ENCODE measurements around the gene TNFAIP8L1. TPM values are rescaled to one million over a fixed set of nuclear protein-coding genes. Genes with fewer than 3 reads are reported as not detected.

TNFAIP8L1 gene
- total and polyA plus RNA-seq, 4 donors: 15.6 to 29.0 (median 20.1) TPM

GRCh38 chr19:4660181-4660791 is 21.0 kb downstream of the TNFAIP8L1 start:
- Histone ChIP-seq H3K27me3 (ENCODE audit: control insufficient read depth in 4 of 4, insufficient read depth in 4 of 4, low read length in 3 of 4) (no peaks in the 10 kb centered on the region), H3K9ac (ENCODE audit: low read depth in 1 of 2, low read length in 2 of 2) (no peak overlapping the region), H3K36me3 (ENCODE audit: control insufficient read depth in 4 of 4, insufficient read depth in 3 of 4, low read depth in 1 of 4, low read length in 3 of 4) (peaks cover 19 to 48% (median 31%) of the 10 kb centered on the region in 4 donors), H3K4me1 (ENCODE audit: control insufficient read depth in 4 of 4, insufficient read depth in 4 of 4, low read length in 3 of 4) (peaks cover 0 to 17% (median 6%) of the 10 kb centered on the region in 4 donors), H3K9me3 (ENCODE audit: control insufficient read depth in 4 of 4, low read length in 3 of 4) (no peaks in the 10 kb centered on the region), H3K27ac (ENCODE audit: low read depth in 1 of 2, low read length in 2 of 2) (peak overlapping the region; percentile 11 to 41), H3K4me3 (ENCODE audit: low read depth in 1 of 3, low read length in 3 of 3) (no peak overlapping the region)
- no peak for TF ChIP-seq EGR1 (IDR thresholded peaks at IDR 0.05; ENCODE audit: low read depth in 2 of 2)
- peak; percentile 71 to 83 for TF ChIP-seq RAD21 (IDR thresholded peaks at IDR 0.05)
- peak; percentile 11 for TF ChIP-seq YY1 (IDR thresholded peaks at IDR 0.05)
- peak; percentile 55 for TF ChIP-seq CTCF (IDR thresholded peaks at IDR 0.05; ENCODE audit: low read depth, low read length, missing input control)
- peak; percentile 51 for DNase-seq (ENCODE audit: low spot score)
- WGBS: 67% methylated on average over 15 of the region's 15 CpGs

- Histone ChIP-seq H3K27me3 (ENCODE audit: control insufficient read depth in 4 of 4, insufficient read depth in 4 of 4, low read length in 3 of 4) (no peaks in the 10 kb centered on the region), H3K36me3 (ENCODE audit: control insufficient read depth in 4 of 4, insufficient read depth in 3 of 4, low read depth in 1 of 4, low read length in 3 of 4) (peaks cover 19 to 48% (median 30%) of the 10 kb centered on the region in 4 donors), H3K4me3 (ENCODE audit: low read depth in 1 of 3, low read length in 3 of 3) (no peak overlapping the region), H3K9me3 (ENCODE audit: control insufficient read depth in 4 of 4, low read length in 3 of 4) (no peaks in the 10 kb centered on the region), H3K9ac (ENCODE audit: low read depth in 1 of 2, low read length in 2 of 2) (no peak overlapping the region), H3K4me1 (ENCODE audit: control insufficient read depth in 4 of 4, insufficient read depth in 4 of 4, low read length in 3 of 4) (peaks cover 0 to 13% (median 4%) of the 10 kb centered on the region in 4 donors), H3K27ac (ENCODE audit: low read depth in 1 of 2, low read length in 2 of 2) (peak overlapping the region in 1 of 2 donors; percentile 11)
- WGBS: 73% methylated on average over 4 of the region's 4 CpGs
- no peak for DNase-seq (ENCODE audit: low spot score)
- TF ChIP-seq MAX (IDR thresholded peaks at IDR 0.05) (no peak), RXRA (IDR thresholded peaks at IDR 0.05) (no peak), EGR1 (IDR thresholded peaks at IDR 0.05; ENCODE audit: low read depth in 2 of 2) (no peak), JUND (IDR thresholded peaks at IDR 0.05) (no peak), CTCF (IDR thresholded peaks at IDR 0.05; ENCODE audit: low read depth, low read length, missing input control) (no peak), NR2F2 (IDR thresholded peaks at IDR 0.05) (no peak), ATF3 (IDR thresholded peaks at IDR 0.05) (no peak), ZBTB33 (IDR thresholded peaks at IDR 0.05) (no peak), RAD21 (IDR thresholded peaks at IDR 0.05) (no peak), REST (IDR thresholded peaks at IDR 0.05) (no peak), HNF4A (conservative IDR thresholded peaks at IDR 0.05) (no peak)
Observed at GRCh38 chr19:4660993-4661392, 21.7 kb downstream of the TNFAIP8L1 start.

Data from liver (tissue), 9 donors.